ENCODE measurements around the gene MAPT.

DNA sequence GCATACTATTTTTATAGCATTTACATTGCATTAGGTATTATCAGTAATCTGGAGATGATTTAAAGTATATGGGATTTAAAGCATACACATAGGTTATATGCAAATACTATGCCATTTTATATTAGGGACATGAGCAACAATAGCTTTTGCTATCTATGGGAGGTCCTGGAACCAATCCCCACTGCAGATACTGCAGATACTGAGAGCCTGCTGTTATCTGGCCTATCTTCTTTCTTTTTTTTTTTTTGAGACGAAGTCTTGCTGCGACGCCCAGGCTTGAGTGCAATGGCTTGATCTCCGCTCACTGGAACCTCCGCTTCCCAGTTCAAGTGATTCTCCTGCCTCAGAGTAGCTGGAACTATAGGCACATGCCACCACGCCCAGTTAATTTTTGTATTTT, 142.1 kb downstream of the MAPT start:
- TF ChIP-seq, protein P1, sequence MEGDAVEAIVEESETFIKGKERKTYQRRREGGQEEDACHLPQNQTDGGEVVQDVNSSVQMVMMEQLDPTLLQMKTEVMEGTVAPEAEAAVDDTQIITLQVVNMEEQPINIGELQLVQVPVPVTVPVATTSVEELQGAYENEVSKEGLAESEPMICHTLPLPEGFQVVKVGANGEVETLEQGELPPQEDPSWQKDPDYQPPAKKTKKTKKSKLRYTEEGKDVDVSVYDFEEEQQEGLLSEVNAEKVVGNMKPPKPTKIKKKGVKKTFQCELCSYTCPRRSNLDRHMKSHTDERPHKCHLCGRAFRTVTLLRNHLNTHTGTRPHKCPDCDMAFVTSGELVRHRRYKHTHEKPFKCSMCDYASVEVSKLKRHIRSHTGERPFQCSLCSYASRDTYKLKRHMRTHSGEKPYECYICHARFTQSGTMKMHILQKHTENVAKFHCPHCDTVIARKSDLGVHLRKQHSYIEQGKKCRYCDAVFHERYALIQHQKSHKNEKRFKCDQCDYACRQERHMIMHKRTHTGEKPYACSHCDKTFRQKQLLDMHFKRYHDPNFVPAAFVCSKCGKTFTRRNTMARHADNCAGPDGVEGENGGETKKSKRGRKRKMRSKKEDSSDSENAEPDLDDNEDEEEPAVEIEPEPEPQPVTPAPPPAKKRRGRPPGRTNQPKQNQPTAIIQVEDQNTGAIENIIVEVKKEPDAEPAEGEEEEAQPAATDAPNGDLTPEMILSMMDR (conservative IDR thresholded peaks at IDR 0.05) = no peak
- TF ChIP-seq ZFX (IDR thresholded peaks at IDR 0.05) = no peak
